ENCODE measurements around the gene SHANK2. TPM values are rescaled to one million over a fixed set of nuclear protein-coding genes. Genes with fewer than 3 reads are reported as not detected.
"Not testable (repeated sequence)": the region's sequence is repeated elsewhere in the genome, so short reads cannot be mapped to it uniquely, and the experiment has no call there.

The SHANK2 gene
- total RNA-seq, 1 experiment from 2014 or later = under 0.01 TPM

DNA sequence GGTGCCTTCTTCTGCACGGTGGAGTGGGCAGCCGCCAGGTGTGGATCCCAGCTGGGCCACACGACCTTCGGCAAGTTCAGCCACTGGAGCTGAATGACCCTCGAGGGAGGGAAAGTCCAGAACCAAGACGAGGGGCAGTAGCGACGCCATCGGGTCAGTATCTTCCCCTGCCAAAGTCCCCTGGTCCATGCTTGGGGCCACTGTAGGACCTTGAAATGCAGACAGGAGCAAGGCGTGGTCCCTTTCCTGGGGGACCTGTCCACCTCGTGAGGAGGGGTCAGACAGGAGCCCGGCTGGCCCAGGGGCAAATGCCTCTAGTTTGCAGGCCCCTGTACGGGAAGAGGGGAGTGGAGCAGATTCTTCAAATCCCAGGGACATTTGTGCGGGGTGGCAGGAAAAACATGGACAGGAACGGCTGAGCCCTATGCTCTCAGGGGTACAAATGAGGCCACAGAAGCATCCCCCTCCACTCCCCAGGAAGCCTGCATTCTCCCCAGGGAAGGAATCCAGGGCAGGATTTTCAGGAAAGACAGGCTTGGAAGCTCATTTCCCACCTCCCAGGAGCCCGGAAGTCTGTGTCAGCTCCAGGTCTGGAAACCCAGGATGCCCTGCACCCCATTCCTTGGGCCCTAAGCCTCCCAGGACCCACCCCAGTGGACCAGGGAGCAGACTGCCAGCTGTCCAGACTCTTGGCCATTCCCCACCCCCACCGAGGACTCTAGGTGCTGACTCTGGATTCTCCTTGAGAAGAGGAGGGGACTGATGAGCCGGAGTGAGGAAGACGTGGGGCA, 6.6 kb downstream of the SHANK2 start:
- DNase-seq (ENCODE audit: low read depth) = no peak

GRCh38 chr11:71244116-71244810, 8.1 kb downstream of the SHANK2 start:
- peak; percentile 28 for DNase-seq (ENCODE audit: low read depth)

DNA sequence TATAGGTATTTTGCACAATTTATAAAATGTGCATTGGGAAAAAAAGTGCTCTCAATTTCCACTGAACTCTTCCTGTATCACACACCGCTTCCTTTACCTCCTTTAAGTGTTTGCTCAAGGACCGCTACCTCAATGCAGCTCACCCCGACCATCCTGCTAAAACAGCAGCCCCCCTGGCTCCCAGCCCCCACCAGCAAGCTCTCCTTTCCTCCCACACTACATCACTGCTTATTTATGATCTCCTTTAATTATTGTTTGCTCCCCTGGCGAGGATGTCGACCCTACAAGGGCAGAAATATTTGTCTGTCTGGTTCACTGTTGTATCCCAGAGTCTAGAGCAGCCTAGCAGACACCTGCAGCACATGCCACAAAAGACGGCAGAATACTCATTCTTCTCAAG, 10.0 kb downstream of the SHANK2 start:
- no peak for DNase-seq (ENCODE audit: low read depth)

GRCh38 chr11:71241721-71242259, 10.6 kb downstream of the SHANK2 start:
- DNase-seq (ENCODE audit: low read depth) = no peak

GRCh38 chr11:71240865-71241691, 11.3 kb downstream of the SHANK2 start:
- DNase-seq (ENCODE audit: low read depth) = peak; percentile 75

DNA sequence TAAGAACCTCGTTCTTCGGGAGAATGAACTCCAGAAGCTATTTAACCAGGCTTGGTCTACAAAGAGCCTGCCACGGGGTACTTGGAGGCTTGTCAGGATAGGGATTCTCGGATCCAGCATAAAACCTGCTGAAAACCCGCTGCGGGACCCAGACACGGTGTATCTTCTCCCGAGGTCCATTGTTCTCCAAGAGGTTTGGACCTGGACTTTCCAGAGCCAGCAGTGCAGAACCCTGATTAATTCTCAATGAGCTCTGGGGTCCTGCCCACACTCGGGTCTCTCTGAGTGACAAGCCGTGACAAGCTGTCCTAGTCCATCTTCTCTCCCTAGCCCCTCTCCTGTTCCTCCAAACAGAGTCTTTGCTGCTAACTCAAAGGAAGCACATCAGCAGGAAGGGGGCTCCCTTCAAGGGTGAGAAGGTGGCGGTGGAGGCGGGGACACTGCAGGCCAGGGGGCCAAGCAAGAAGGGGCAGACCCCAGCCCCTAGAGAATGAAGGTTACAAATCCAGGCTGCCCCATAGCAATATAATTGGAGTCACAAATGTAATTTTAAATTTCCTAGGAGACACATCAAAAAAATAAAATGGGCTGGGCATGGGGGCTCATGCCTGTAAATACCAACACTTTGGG, 12.2 kb downstream of the SHANK2 start:
- DNase-seq (ENCODE audit: low read depth) = no peak

DNA sequence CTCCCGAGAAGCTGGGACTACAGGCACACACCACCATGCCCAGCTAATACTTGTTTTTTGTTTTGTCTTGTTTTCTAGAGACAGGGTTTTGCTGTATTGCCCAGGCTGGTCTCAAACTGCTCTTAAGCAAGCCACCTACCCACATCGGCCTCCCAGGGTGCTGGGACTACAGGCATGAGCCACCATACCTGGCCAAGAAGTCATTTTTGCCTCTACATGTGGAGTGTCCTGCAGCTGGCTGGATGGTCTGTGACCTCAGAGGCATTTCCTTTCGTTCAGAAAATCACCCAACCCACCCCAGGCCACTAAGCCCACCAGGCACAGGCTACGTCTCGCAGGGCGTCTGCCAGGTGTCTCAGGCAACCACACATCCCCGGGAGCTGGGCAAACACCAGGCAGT, 12.8 kb downstream of the SHANK2 start:
- DNase-seq (ENCODE audit: low read depth) = no peak

DNA sequence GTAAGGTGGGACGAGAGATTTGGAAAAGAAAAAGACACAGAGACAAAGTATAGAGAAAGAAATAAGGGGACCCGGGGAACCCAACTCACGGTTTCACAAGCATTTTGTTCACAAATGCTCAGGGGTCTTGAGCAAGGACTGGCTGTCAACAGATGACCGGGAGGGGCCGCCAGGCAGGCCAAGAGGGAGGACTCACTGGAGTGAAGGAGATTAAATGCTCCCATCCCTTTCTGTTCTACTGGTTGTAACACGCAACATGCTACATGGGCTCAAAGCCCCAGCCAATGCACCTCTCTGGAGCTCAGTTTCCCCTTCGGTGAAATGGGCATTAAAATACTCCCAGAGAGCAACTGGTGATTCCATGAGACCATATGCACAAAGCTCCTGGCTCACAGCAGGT, 13.4 kb downstream of the SHANK2 start:
- DNase-seq (ENCODE audit: low read depth) = no peak

DNA sequence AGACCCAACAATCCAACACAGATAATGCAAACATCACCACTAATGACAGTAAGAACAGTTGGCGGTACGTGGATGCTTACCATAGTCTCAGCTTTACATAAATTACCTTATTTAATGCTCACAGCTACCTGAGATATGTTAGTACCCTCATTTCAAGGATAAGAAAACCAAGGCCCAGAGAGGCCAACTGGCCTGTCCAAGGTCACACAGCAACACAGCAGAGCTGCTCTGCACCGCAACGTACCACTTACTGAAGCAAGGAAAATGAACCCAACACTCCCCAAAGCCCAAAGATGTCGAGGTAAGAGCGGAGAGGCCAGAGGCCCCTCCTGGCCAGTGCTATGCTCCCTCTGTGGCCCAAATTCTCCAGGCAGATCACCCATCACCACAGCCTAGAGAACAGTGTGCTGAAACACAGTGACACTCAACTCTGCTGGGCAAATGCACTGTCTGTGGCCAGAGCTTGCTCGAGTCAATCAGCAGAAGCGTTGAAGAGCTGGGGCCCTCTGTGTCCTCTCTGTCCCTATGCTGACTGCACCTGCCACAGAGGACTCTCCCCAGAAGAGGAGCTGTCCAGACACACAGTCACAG, 14.0 kb downstream of the SHANK2 start:
- DNase-seq (ENCODE audit: low read depth) = no peak

DNA sequence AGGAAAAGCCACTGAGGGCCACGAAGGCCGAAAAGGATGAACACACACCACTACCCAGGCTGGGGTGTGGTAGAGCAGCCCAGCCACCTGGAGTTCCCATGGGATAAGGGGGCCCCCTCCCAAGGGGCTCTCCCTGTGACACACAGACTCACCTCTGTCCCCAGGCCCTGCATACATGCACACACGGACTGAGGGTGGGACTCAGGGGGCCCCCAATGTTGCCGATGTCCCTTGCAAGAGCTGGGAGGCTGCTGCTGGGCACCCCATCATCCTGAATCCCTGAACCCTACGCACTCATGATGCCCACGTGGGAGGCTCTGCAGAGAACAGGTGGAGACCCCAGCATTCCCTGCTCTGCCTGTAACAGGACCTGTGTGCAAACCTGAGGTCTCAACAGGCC, 14.5 kb downstream of the SHANK2 start:
- no peak for DNase-seq (ENCODE audit: low read depth)

DNA sequence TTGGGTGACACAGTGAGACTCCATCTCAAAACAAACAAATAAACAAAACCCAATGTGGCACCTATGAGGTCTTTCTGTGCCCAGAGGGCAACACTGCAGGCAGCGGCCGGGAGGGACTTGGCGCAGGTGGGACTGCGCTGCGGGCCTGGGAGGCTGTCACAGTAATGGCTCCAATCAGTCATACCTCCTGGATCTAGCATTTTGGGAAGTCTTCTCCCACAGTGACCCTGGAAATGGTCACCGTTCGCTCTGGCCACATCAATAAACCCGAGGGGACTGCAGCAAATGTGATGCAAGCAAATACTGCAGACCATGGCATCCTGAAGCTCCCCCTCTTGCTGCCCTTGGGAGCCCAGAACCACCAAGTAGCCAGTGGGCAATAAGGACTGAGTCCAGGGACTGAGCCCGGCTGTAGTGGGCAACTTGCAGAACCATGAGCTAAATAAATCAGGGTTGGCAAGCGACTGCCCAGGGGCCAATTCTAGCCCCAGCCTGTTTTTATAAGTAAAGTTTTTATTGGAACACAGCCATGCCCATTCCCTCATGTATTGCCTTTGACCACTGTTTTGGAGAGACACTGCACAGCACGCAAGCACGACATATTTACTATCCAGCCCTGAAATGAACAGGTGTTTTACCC, 15.4 kb downstream of the SHANK2 start:
- DNase-seq (ENCODE audit: low read depth) = no peak

GRCh38 chr11:71235719-71236118, 16.7 kb downstream of the SHANK2 start:
- DNase-seq (ENCODE audit: low read depth) = no peak

DNA sequence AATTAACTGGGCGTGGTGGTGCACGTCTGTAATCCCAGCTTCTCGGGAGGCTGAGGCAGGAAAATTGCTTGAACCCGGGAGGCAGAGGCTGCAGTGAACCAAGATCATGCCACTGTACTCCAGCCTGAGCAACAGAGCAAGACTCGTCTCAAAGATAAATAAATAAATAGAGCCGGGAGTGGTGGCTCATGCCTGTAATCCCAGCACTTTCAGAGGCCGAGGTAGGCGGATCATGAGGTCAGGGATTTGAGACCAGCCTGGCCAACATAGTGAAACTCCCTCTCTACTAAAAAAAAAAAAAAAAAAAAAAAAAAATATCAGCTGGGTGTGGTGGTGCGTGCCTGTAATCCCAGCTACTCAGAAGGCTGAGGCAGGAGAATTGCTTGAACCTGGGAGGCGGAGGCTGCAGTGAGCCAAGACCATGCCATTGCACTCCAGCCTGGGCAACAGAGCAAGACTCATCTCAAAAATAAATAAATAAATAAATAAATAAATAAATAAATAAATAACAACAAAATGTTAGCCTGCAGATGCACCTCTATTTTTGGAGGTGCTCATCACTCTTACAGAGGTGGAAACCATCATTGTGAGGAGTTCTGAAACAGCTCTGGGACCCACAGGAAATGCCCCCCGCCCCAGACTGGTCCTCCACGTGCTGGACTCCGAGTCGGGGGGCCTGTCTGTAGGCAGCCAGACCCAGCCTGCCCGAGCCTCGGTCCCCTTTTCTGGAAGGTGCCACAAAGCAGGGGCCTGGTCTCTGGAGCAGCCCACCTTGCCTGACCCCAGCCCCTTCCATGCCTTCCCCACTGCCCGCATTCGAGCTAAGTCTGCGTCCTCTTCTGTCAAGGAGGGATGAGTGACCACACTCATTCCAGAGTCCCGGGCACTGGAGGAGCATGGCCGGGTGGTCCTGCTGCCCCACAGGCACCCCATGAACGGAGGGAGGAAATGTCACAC, 18.2 kb downstream of the SHANK2 start:
- not testable (repeated sequence) for DNase-seq (ENCODE audit: low read depth)

- DNase-seq (ENCODE audit: low read depth) = no peak
Measured at GRCh38 chr11:71232364-71232763, 20.0 kb downstream of the SHANK2 start.

- DNase-seq (ENCODE audit: low read depth) = no peak
Measured at GRCh38 chr11:71228961-71229360, 23.4 kb downstream of the SHANK2 start.

- no peak for DNase-seq (ENCODE audit: low read depth)
Measured at GRCh38 chr11:71227058-71227659, 25.2 kb downstream of the SHANK2 start.

DNA sequence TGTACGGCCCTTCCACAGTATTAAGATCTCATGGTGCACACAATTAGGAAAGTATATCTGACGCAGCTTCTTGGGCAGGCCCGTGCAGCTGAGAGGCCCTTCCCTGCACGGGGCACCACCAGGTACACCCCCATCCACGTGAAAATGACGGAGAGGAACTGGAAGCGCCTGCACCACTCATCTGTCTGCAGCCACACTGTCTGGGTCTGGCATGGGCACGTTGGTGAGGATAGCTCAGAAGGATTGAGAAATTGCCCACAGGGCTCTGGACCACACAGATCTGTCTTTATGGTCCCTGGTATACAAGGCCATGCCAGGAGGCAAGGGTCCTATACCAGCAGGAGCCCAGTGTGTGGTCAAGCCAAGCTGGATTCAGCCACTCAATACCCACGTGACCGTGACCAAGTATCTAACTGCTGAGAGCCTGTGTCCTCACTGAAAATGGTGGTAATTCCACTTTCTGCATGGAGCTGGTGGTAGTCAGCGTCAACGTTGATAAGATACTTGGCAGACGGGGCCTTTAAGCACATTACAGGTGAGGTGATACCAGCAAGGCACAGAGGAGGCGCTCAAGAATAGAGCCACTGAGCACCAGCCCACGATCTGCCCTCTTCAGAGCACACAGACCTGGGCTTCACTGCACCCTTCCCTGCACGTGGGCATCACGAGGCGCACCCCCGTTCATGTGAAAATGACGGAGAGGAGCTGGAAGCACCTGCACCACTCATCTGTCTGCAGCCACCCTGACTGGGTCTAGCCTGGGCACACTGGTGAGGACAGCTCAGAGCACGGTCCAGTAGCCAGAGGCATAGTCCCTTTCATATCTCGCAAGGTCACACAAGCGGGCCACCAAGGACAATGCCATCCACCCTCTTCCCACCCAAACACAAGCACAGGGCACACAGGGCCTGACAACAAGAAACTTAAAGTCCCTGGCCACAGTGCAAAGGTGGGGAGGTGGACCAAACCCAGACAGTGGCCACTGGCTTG, 28.4 kb downstream of the SHANK2 start:
- DNase-seq (ENCODE audit: low read depth) = no peak

GRCh38 chr11:71223081-71223405, 29.3 kb downstream of the SHANK2 start:
- no peak for DNase-seq (ENCODE audit: low read depth)
